Embryonic facial prominence (tissue), 1 donor: ENCODE results near the gene SH2B3.

ENCODE experiments used
- DNase-seq: peaks from one replicate; pipeline ENCODE4 v3.0.0-alpha.2; 2016; ENCODE audit errors: extremely low spot score

The SH2B3 gene

DNA sequence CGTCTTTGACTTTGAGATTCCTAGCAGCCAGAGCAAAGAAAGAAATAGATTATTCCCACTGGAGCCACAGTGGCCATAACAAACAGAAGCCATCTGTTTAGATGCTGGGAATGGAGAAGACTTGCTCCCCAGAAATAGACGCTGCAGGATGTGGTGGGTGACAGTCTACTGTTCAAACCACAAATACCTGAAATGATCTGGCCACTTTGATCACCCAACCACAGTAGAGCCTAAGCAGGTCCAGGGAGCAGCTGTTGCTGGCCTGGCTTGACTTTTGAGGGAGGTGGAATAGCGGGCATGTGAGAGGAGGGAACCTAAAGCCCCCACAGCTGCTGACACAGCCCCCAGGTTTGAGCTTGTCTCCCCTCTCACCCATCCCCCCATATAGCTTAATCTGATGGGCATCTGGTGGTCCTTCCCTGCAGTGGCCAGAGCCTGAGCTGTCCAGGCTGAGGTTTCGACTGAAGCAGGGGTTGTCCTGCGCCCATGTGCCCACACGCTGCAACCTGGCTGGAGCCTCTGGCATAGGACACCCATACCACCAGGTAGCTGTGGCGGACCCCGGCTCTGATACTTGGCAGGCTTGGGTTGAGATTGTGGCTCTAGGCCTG, 38.7 kb downstream of the SH2B3 start:
- DNase-seq = no peak

DNA sequence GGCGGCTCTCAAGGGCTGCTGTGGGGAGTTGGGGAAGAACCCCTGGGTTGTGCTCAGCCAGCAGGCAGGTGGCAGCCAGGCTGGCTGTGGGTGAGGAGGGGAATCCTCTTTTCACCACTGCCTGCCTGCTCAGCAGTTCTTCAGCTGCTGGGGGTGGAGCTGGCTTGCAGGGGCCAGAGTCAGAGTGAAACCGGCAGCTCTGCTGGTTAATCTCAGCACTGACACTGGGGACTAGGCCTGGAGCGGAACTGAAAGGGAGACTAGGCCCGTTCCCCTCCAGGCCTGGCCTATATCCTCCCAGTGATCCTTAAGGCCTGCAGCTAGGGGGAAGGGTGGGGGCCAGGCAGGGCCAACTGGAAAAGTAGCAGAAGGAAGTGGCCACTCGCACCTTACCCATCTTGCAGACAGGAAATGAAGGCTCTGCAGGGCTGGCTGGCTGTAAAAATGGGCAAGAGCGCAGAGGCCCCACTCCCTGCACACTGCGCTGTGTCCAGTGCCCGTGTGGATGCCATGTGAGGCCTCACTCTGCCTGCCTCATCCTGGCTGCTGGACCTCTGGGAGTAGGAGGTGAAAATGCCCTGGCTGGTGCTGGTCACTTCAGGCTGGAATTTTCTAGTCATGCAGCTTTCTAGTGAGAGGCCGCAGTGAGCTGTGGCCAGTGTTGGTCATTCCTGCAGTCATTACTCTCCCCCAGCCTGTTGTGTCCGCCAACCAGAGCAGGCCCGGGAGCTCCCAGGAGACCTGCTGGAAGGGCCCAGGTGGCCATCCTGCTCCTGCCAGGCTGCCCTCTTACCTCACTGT, 39.4 kb downstream of the SH2B3 start:
- DNase-seq = no peak

DNA sequence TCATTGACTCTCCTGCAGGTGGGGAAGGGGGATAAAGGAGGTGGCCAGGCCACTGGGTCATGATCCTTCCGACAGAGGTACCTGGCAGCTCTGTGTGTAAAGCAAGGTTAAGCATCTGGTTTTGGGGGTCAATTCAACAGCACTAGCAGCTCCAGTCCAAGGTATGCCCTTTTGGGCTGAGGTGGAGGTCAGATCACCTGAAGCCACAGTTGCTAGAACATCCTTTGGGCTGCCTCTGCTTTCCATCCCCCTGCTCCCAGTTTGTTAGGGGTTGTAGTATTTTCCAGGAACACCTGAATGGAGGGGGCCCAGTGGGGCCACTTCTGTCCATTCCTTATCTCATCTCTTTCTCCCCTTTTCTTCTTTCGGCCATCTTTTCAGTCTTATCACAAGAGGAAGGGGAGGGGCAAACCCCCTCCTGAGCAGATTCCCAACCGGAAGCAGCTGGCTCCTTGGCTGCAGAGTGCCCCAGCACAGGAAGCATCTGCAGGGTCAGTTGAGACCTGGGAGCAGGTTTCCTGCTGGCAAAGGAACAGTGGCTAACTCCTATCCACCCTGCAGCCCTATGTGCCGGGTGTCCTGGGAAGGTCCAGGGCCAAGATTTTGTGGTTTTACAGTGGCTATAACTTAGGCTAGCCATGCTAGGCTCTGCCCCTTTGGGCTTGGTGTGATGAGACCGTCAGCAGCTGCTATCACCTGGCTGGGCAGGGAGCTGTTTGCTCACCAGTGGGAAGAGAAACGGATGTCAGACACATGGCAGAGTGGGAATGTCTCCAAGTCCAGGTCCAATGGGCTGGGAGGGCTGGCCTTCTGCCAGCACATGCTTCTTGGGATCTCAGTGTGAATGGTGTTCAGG, 40.2 kb downstream of the SH2B3 start:
- no peak for DNase-seq

DNA sequence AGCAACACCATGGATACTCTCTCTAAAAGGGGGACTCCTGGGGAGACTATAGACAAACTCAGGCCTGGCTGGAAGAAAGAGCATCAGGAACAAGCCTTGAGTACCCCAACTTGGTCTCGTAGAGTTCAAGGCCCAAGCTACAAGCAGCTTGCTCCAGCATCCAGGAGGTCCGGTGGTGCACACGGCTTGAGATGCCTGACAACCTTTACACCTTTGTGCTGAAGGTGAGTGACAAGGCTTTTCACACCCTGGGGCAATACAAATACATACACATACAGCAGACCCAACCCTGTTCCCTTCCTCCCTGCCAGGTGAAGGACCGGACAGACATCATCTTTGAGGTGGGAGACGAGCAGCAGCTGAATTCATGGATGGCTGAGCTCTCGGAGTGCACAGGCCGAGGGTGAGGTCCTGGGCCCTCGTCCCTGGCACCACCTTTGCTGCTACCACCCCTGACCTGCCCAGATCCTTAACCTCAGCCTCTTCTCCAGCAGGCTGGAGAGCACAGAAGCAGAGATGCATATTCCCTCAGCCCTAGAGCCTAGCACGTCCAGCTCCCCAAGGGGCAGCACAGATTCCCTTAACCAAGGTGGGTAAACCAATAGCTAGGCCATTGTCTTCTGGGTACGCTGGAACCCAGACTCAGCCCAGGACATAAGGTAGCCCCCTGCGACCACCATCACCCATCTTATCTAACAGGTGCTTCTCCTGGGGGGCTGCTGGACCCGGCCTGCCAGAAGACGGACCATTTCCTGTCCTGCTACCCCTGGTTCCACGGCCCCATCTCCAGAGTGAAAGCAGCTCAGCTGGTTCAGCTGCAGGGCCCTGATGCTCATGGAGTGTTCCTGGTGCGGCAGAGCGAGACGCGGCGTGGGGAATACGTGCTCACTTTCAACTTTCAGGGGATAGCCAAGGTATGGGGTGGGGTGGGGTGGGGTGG, 41.2 kb downstream of the SH2B3 start:
- no peak for DNase-seq

DNA sequence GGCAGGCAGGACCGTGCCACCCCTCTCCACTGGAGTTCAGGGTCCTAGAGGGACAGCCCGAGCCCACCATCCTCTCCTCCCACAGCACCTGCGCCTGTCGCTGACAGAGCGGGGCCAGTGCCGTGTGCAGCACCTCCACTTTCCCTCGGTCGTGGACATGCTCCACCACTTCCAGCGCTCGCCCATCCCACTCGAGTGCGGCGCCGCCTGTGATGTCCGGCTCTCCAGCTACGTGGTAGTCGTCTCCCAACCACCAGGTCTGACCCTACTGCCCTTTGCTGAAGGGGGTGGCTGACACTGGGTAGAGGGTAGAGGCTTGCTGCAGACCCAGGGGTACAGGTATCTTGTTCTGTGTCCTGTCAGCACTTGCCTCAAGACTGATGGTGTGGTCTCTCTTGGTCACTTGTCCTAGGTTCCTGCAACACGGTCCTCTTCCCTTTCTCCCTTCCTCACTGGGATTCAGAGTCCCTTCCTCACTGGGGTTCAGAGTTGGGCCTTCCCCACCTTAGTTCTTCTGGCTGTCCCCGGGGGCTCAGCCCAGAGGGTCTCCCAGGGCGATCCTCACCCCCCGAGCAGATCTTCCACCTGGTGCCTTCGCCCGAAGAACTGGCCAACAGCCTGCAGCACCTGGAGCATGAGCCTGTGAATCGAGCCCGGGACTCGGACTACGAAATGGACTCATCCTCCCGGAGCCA, 42.0 kb downstream of the SH2B3 start:
- DNase-seq = no peak

DNA sequence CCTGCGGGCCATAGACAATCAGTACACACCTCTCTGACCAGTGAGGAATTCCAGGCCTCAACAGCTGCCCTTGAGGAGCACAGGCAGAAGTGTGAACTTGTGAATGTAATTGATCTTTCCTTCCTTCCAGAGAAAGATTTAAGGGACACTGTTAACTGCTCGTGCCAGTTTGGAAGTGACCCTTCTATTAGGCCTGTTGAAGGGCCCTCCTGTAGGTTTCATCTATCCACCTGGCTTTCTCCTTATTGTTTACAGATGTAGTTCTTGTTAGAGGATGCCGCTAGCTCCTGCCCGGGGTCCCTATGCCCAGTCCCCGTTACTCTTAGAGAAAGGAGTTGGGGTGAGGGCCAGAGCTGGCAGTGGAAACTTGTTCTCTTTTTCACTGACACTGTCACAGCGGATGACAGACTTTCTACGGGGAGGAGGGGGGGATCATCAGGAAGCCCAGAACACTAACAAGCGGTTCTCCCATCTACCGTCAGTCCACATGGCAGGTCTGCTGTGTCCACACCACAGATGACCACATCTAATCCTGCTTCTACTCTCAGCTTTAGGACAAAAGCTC, 42.6 kb downstream of the SH2B3 start:
- no peak for DNase-seq

DNA sequence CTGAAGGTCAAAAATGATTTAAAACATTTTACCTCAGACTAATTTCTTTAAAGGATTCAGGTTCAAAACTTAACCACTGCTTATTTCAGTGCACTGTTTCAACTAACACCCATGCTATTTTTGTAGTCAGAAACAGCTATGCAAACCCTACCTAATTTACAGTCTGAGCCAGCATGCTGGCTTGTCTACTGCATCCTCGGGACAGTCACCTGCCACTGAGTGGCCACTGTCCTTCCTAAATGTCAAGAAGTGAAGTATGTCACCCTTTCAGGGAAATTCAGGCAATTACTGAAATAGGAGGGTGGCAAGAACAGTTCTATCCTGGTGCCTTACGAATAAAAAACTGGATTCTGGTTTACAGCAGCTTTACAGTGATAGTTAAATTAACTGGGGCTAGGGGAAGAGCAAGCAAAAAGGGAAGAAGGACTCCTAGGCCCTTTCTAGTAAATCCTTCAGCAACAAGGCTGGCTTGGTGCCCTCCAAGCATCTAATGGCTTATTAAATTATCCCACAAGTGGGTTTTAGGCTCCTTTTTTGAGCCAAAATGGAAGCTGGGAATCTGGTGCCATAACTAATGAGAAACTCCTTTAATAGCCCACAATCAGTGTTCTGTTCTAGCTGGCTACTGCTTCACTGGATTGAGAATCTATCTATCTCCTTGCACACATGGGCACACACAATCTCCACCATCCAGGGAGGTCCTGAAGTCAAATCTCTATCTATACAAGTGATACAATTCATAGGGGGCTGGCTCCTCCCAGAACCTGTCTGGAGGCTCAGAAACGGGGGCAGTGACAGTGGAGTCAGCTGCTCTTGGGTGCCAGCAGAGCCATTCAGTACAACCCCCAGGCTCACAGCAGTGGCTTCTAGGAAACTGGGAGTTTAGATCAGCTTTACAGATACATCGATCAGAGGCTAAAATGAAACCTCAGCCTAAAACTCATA, 43.4 kb downstream of the SH2B3 start:
- DNase-seq = no peak

DNA sequence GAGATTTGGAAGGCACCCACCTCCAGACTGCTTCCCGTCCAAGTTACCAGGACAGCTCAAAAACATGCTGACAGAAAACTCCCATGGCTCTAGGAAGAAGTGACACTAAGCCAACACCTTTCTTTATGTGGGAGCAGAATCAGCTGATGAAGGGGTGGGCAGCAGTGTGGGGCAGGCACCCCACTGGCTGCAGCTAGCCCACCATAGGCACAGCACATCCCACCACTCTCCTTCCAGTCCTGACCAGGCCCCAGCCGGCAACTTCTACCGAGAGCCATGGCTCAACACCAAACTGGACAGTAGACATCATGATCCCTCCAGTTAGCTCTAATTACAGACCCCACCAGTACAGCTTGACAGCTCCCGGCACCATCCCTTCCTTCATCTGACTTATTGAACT, 45.0 kb downstream of the SH2B3 start:
- no peak for DNase-seq

DNA sequence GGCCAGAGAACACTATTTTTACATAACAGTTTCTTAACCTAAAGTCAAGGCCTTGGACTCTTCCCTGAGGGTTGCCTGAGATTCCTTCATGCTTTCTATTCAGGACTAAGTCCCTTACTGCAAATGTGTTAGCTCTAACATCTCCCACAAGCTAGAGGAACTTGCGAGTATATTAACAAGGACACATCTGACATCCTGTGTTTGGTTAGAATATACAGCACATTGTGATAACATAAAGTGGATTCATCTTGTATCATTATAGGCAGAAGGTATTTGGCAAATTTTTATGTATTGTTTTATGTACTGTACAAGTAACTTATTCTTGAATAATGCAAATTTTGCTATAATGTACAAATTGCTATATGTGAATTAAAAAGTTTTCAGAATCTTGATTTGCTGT, 45.5 kb downstream of the SH2B3 start:
- DNase-seq = no peak

DNA sequence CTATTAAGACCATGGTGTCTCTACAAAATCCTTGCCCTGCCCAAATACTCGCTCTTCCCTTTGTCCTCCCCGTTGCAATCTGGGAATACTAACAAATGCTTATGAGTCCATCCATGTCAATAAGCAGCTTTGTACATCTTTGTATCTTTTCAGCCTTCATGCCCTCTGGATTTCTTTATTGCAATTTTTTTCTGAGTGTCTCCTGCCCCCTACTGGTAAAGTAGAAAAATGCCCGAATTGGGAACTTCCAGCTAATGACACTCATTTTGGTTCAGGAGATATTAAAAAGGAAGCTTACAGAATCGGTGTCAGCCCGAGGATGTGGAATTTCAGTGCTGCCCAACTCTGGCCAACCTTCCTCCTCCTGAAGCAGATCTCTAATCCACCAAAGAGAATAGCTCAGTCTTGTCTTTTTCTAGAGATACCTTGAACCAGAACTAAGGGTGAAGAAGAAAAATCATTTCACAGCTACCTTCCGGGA, 46.0 kb downstream of the SH2B3 start:
- DNase-seq = peak; percentile 29

DNA sequence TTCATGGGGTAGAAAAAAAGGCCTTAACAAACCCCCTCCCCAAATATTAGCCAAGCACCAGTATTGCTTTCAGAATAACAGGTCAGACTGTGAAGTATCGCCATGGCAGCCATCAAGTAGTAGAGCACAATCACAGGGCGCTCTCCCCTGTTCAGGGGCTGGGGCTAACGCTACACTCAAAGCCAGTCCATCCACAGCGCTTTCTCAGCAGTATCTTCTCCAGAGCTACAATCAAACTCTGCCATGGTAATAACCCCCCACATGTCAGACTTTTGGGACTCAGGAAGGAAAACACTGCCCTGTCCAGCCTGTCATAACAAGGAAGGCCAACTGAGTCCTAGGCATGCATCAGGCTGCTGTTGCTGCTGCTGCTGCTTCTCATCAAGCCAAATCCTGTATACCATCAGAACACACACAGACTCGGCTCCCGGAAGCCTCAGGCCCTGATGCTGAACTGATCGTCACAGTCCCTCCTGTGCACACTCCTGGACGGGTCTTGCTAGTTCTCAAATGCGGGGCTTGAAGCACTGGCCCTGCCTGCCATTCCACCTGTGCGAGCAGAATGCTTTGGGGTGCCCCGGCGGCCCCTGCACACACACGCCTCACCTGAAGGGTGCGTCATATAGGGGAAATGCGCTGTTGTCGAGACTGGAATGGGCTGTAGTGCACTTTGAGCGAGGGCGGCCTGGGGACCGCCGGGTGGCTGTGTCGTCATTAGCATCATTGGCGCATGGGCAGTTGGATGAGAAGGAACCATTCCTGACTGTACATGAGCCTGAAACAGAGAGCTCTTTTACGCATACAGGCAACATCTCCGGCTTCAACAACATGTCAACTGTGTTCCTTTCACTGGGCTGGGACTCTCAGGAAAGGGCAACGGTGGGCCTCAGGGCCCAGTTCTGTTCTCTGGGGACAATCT, 47.6 kb downstream of the SH2B3 start:
- no peak for DNase-seq

DNA sequence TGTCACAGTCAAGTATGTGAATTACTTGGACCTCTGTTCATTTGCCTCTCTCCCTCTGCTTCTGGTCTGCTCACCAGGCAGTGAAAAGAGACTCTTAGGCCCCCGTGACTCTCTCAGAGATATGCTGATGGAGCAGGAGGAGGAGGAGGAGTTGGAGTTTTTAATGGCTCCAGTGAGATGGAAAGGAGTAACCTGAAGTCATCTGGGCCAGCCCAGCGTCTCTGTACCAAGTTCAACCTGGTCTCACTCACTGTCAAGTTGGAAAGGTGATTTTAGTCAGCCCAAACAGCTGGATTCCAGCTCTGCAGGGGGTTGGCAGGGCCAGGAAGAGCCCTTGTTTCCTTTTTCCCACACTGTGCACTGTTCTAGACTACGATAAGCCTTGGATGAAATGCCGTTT, 48.6 kb downstream of the SH2B3 start:
- DNase-seq = no peak

DNA sequence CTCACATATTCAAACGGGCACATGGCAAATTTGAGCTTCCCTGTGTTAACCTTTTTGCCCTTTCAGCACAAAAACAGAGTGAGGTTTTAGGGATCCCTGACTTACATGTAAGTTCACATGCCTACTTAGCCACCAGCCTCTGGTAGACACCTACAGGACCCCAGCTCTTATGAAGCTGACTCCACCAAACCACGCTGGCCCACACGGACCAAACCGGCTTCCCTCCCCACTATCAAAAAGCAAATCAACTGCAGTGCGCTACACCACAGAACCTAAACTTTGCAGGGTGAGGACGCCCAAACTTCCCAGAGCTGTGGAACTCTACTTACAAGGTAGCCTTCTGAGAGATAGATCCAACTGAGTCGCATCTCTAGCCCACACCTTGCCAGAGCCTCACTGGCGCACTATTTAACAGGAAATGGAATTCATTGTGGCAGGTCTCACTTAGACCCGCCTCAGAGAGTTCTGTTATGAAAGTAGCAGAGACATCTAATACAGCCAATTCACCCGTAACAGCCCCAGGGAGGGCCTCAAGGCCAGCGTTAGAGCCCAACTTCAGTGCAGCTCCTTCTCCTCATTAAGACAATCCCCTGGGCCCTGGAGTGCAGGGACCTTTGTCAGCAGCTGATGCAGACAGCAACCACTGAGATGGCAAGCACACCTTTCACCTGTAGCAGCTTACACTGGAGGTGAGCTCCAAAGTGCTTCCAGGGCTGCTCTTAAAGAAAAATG, 49.2 kb downstream of the SH2B3 start:
- no peak for DNase-seq

DNA sequence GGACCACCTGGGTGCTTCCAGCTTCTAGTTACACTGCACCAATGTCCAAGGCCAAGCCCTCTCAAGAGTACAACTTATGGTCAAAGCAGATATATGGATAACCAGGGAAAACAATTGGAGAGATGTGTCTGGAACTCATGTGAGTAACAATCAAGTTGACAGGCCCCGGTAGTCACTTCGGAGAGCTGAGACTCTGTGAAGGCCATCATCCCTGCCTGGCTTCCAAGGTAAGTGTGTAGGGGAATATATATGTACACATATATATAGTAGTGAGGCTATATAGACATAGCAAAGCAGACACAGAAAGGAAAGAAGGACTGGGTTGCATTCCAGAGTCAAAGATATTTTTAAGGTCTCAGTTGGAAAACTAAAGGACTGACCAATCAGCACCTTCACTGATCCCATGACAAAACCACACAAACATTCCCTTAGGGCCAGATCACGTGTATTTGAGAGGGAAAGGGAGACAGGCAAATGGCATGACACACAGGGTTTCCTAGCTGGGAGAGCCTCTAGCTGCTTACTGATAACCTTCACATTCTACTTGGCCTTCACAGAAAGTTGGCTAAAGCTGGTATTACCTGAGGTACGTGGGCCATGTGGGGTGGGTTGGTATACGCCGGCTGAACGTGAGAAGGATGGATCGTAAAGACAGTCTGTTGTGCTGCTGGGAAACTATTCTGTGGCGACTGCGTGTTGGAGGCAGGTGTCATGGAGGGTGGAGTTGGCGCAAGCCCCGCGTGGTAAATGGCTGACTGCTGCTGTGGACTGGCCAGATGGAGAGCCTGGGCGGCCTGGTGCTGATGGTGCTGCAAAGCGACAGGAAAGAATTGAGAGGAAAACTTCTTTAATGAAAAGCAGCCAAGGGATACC, 50.0 kb downstream of the SH2B3 start:
- DNase-seq = no peak

DNA sequence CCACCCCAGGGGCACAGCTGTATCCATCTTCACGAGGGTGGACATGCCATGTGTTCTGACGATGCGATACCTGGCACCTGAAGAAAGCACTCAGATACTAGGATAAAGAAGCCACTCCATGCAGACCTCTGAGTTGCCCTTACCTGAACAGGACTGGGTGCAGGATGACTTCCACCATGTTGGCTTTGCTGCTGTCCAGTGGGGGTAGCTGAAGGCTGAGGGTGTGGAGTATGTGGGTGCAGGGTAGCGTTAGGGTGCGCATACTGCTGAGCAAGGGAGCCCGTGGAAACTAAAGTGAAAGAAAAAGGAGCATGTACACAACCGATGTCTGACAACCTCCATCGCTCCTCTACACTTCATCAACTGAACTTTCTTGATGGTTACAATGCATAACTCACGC, 51.3 kb downstream of the SH2B3 start:
- DNase-seq = no peak

DNA sequence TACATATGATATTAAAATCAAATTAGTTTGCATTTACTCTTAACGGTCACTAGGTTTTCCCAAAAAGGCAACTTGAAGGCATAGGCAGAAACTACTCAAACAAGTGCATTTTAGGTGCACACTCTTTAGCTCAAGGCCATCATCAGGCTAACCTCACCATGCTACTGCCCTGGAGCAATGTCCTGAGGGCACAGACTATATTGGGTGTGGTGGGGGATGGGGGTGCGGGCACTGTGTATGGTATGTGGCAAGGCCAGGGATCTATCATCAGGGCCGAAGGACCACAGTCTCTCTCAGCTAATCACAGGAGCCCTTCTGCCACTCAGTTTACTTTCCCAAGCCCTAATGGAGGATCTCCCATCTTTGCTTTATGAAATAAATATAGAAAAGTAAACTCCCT, 51.9 kb downstream of the SH2B3 start:
- no peak for DNase-seq
